GM18505 (cell line): ENCODE measurements around the gene THAP7.

Experiments
- ATAC-seq: cut with Tn5 transposase; IDR thresholded peaks from one replicate; pipeline ENCODE4 v1.9.1; 2021; ENCODE audit not compliant: unreplicated experiment
- POLR2A ChIP-seq: IDR thresholded peaks from 4 replicates; pipeline ENCODE4 v1.6.1; 2011; ENCODE audit warnings: borderline replicate concordance; ENCODE audit not compliant: insufficient read depth, insufficient read length; ENCODE audit errors: extremely low read depth

THAP7 gene

GRCh38 chr22:20996598-20997535 lies 5.1 kb downstream of the THAP7 start:
- no peak for ATAC-seq

GRCh38 chr22:20996031-20996410 lies 5.9 kb downstream of the THAP7 start:
- no peak for TF ChIP-seq POLR2A
- ATAC-seq, result no peak

More at GRCh38 chr22:20996598-20997535, 5.1 kb downstream of the THAP7 start:
- TF ChIP-seq POLR2A, result no peak

- no peak for ATAC-seq
- no peak for TF ChIP-seq POLR2A
Observed at GRCh38 chr22:20995329-20996030, 6.4 kb downstream of the THAP7 start.

- no peak for ATAC-seq
- no peak for TF ChIP-seq POLR2A
Observed at GRCh38 chr22:20994902-20995241, 7.0 kb downstream of the THAP7 start.

GRCh38 chr22:20994128-20994901 lies 7.6 kb downstream of the THAP7 start:
- no peak for ATAC-seq
- no peak for TF ChIP-seq POLR2A

- no peak for TF ChIP-seq POLR2A
- ATAC-seq, result no peak
Observed at GRCh38 chr22:20993304-20994127, 8.4 kb downstream of the THAP7 start.

- ATAC-seq, result no peak
- TF ChIP-seq POLR2A, result no peak
Observed at GRCh38 chr22:20992456-20993303, 9.2 kb downstream of the THAP7 start.

- no peak for TF ChIP-seq POLR2A
- no peak for ATAC-seq
Observed at GRCh38 chr22:20992056-20992442, 9.9 kb downstream of the THAP7 start.

- no peak for ATAC-seq
Observed at GRCh38 chr22:20991252-20992055, 10.5 kb downstream of the THAP7 start.

GRCh38 chr22:20990184-20991180 lies 11.4 kb downstream of the THAP7 start:
- ATAC-seq, result no peak
- no peak for TF ChIP-seq POLR2A

More at GRCh38 chr22:20991252-20992055, 10.5 kb downstream of the THAP7 start:
- no peak for TF ChIP-seq POLR2A
